K562 (cell line): ENCODE results near the gene RALY. TPM values are rescaled to one million over a fixed set of nuclear protein-coding genes. Genes with fewer than 3 reads are reported as not detected.

Source experiments
- ARID1B ChIP-seq: fragments of 450-650 bp; IDR thresholded peaks from 2 replicates; pipeline ENCODE4 v1.6.1; 2016; ENCODE audit warnings: antibody characterized with exemption, mild to moderate bottlenecking, inconsistent platforms
- CBFA2T2 ChIP-seq: fragments of 450-650 bp; conservative IDR thresholded peaks from 2 replicates; pipeline ENCODE4 v1.6.1; 2017; ENCODE audit warnings: mild to moderate bottlenecking
- FOXJ2 ChIP-seq: fragments of 200-800 bp; sonication (Bioruptor generic); IDR thresholded peaks from 2 replicates; pipeline ENCODE4 v1.6.1; 2016; ENCODE audit warnings: missing genetic modification characterization, missing compliant biosample characterization
- FOXM1 ChIP-seq, 2 experiments: fragments of 450-650 bp in 1 of 2; sonication (generic) in 1 of 2; formaldehyde crosslinking in 1 of 2; IDR thresholded peaks; 2 replicates each; pipeline versions ENCODE4 v1.6.1 to v1.9.0; 2017 to 2022; ENCODE audit warnings: low read depth in 2 of 2, mild to moderate bottlenecking in 2 of 2, missing genetic modification reagents in 1 of 2, moderate library complexity in 1 of 2
- GABPB1 ChIP-seq: sonication (generic); formaldehyde crosslinking; IDR thresholded peaks from 2 replicates; pipeline ENCODE4 v1.8.0; 2022; ENCODE audit warnings: mild to moderate bottlenecking, missing genetic modification reagents
- ILF3 ChIP-seq: fragments of 450-650 bp; IDR thresholded peaks from 2 replicates; pipeline ENCODE4 v1.6.1; 2018; ENCODE audit warnings: antibody characterized with exemption, mild to moderate bottlenecking, moderate library complexity, borderline replicate concordance
- ILK ChIP-seq: fragments of 450-650 bp; IDR thresholded peaks from 2 replicates; pipeline ENCODE4 v1.6.1; 2016; ENCODE audit warnings: missing genetic modification characterization, low read depth, mild to moderate bottlenecking, missing compliant biosample characterization, moderate library complexity, borderline replicate concordance
- IRF1 ChIP-seq: sonication (generic); formaldehyde crosslinking; IDR thresholded peaks from 2 replicates; pipeline ENCODE4 v1.8.0; 2022; ENCODE audit warnings: missing genetic modification reagents, mild to moderate bottlenecking, borderline replicate concordance
- KLF16 ChIP-seq: IDR thresholded peaks from 2 replicates; pipeline ENCODE4 v1.6.1; 2016; ENCODE audit warnings: antibody characterized with exemption
- MEF2D ChIP-seq: conservative IDR thresholded peaks from 2 replicates; pipeline ENCODE4 v1.6.1; 2016; ENCODE audit warnings: low read depth, missing genetic modification characterization, missing compliant biosample characterization
- NCOR1 ChIP-seq: fragments of 450-650 bp; IDR thresholded peaks from 2 replicates; pipeline ENCODE4 v1.6.1; 2016; ENCODE audit warnings: mild to moderate bottlenecking, moderate library complexity
- NRF1 ChIP-seq, 2 experiments: fragments of 450-650 bp; IDR thresholded peaks in 1 of 2; conservative IDR thresholded peaks in 1 of 2; 2 replicates each; pipeline ENCODE4 v1.6.1; 2014; ENCODE audit warnings: mild to moderate bottlenecking in 2 of 2
- PPARD ChIP-seq: fragments of 250-450 bp; sonication (Bioruptor Pico); IDR thresholded peaks from 2 replicates; pipeline ENCODE4 v1.8.0; 2022; ENCODE audit warnings: inconsistent platforms, mild to moderate bottlenecking, moderate library complexity
- RBBP5 ChIP-seq: fragments of 200-600 bp; sonication (generic); IDR thresholded peaks from 2 replicates; pipeline ENCODE4 v1.6.1; 2012; ENCODE audit warnings: borderline replicate concordance, mild to moderate bottlenecking, low read length, control low read depth, inconsistent platforms; ENCODE audit not compliant: insufficient read depth, poor library complexity, severe bottlenecking
- RHOXF2B ChIP-seq: fragments of 250-450 bp; sonication (Bioruptor Pico); conservative IDR thresholded peaks from 2 replicates; pipeline ENCODE4 v1.5.1; 2021
- SMC3 ChIP-seq: conservative IDR thresholded peaks from 2 replicates; pipeline ENCODE4 v1.6.1; 2011; ENCODE audit warnings: low read depth, low read length, improper control_type of control experiment; ENCODE audit not compliant: insufficient read depth
- SREBF2 ChIP-seq: sonication (generic); formaldehyde crosslinking; IDR thresholded peaks from 2 replicates; pipeline ENCODE4 v1.4.0; 2020; ENCODE audit warnings: mild to moderate bottlenecking, missing genetic modification reagents
- SRSF9 ChIP-seq: fragments of 200-400 bp; formaldehyde crosslinking; IDR thresholded peaks from 2 replicates; pipeline ENCODE4 v1.6.1; 2017; ENCODE audit warnings: low read depth, low read length, borderline replicate concordance
- STAT5B ChIP-seq: fragments of 250-450 bp; sonication (Bioruptor Pico); IDR thresholded peaks from 2 replicates; pipeline ENCODE4 v1.8.0; 2021; ENCODE audit warnings: mild to moderate bottlenecking, inconsistent platforms
- TAL1 ChIP-seq: fragments of 450-650 bp; IDR thresholded peaks from 2 replicates; pipeline ENCODE4 v1.6.1; 2016; ENCODE audit warnings: mild to moderate bottlenecking
- U2AF1 ChIP-seq: fragments of 200-400 bp; formaldehyde crosslinking; optimal IDR thresholded peaks from 2 replicates; pipeline ENCODE3; 2017; ENCODE audit warnings: mild to moderate bottlenecking, low read depth, low read length, moderate library complexity
- ZEB2 ChIP-seq: fragments of 450-650 bp; IDR thresholded peaks from 2 replicates; pipeline ENCODE4 v1.6.1; 2016
- ZNF76 ChIP-seq: fragments of 250-450 bp; sonication (Bioruptor Pico); IDR thresholded peaks from 2 replicates; pipeline ENCODE4 v1.4.0; 2020; ENCODE audit warnings: mild to moderate bottlenecking, moderate library complexity, borderline replicate concordance
- polyA plus RNA-seq, 8 experiments: library from polyadenylated mRNA; depleted of rRNA in 4 of 8; stranded (reverse) in 5 of 8; unstranded in 3 of 8; fragments of >200 nt; fragmentation: Nextera tagmentation in 2 of 8; fragmentation: Illumina TruSeq in 1 of 8; extraction: Ambion mirVana in 2 of 8; extraction: Trizol in 1 of 8; gene quantifications; 2 replicates each; pipeline versions ENCODE4 v1.2.1 to v1.2.3, GENCODE V29; 2011 to 2014; ENCODE audit warnings: inconsistent platforms in 1 of 8, missing spikeins in 1 of 8
- total RNA-seq, 7 experiments: library from RNA; depleted of rRNA in 6 of 7; stranded (reverse); fragments of >200 nt in 6 of 7; fragmentation: Illumina TruSeq in 2 of 7; extraction: Trizol in 2 of 7; gene quantifications; 2 replicates each; pipeline versions ENCODE4 v1.2.1 to v1.2.3, GENCODE V29; 2011 to 2021; ENCODE audit warnings: low replicate concordance in 1 of 7
- TF ChIP-seq, protein P1 (sequence below): fragments of 250-450 bp; sonication (Bioruptor Pico); IDR thresholded peaks from 2 replicates; pipeline ENCODE4 v1.4.0; 2020; ENCODE audit warnings: mild to moderate bottlenecking, moderate library complexity
- TF ChIP-seq, protein P2 (sequence below): fragments of 250-450 bp; sonication (Bioruptor Pico); IDR thresholded peaks from 2 replicates; pipeline ENCODE4 v1.8.0; 2021; ENCODE audit warnings: moderate library complexity, mild to moderate bottlenecking, inconsistent platforms

RALY gene
- total and polyA plus RNA-seq, 9 of the 15 experiments (the other 6 are each of a cell fraction or from before 2014, with no cell fraction given), result 0.80 to 207 (median 128) TPM

- TF ChIP-seq, protein P1, sequence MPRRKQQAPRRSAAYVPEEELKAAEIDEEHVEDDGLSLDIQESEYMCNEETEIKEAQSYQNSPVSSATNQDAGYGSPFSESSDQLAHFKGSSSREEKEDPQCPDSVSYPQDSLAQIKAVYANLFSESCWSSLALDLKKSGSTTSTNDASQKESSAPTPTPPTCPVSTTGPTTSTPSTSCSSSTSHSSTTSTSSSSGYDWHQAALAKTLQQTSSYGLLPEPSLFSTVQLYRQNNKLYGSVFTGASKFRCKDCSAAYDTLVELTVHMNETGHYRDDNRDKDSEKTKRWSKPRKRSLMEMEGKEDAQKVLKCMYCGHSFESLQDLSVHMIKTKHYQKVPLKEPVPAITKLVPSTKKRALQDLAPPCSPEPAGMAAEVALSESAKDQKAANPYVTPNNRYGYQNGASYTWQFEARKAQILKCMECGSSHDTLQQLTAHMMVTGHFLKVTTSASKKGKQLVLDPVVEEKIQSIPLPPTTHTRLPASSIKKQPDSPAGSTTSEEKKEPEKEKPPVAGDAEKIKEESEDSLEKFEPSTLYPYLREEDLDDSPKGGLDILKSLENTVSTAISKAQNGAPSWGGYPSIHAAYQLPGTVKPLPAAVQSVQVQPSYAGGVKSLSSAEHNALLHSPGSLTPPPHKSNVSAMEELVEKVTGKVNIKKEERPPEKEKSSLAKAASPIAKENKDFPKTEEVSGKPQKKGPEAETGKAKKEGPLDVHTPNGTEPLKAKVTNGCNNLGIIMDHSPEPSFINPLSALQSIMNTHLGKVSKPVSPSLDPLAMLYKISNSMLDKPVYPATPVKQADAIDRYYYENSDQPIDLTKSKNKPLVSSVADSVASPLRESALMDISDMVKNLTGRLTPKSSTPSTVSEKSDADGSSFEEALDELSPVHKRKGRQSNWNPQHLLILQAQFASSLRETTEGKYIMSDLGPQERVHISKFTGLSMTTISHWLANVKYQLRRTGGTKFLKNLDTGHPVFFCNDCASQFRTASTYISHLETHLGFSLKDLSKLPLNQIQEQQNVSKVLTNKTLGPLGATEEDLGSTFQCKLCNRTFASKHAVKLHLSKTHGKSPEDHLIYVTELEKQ (CRISPR knock-in tag), result no peak
- TF ChIP-seq, protein P2, sequence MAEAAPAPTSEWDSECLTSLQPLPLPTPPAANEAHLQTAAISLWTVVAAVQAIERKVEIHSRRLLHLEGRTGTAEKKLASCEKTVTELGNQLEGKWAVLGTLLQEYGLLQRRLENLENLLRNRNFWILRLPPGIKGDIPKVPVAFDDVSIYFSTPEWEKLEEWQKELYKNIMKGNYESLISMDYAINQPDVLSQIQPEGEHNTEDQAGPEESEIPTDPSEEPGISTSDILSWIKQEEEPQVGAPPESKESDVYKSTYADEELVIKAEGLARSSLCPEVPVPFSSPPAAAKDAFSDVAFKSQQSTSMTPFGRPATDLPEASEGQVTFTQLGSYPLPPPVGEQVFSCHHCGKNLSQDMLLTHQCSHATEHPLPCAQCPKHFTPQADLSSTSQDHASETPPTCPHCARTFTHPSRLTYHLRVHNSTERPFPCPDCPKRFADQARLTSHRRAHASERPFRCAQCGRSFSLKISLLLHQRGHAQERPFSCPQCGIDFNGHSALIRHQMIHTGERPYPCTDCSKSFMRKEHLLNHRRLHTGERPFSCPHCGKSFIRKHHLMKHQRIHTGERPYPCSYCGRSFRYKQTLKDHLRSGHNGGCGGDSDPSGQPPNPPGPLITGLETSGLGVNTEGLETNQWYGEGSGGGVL (CRISPR knock-in tag), result no peak
- no peak for TF ChIP-seq SRSF9
- TF ChIP-seq ZNF76 (CRISPR knock-in tag), result no peak
- no peak for TF ChIP-seq GABPB1
- TF ChIP-seq U2AF1, result no peak
- TF ChIP-seq ILF3, result no peak
- TF ChIP-seq ZEB2, result 0 out of 2 replicates have a peak, but pooled peaks have one; percentile 22
- TF ChIP-seq FOXJ2, result no peak
- TF ChIP-seq STAT5B (CRISPR knock-in tag), result no peak
- no peak for TF ChIP-seq PPARD
- no peak for TF ChIP-seq ILK (tag)
- TF ChIP-seq SREBF2, result no peak
- TF ChIP-seq NCOR1, result peak; percentile 75
- peak; percentile 64; the same call in 1 of the 2 replicates for TF ChIP-seq KLF16
- TF ChIP-seq FOXM1 (IDR thresholded peaks at IDR 0.05; ENCODE audit: low read depth), result 0 out of 2 replicates have a peak, but pooled peaks have one; percentile 17
- TF ChIP-seq FOXM1 (CRISPR knock-in tag; IDR thresholded peaks at IDR 0.05; ENCODE audit: low read depth), result no peak
- no peak for TF ChIP-seq MEF2D (tag)
- TF ChIP-seq CBFA2T2, result peak; percentile 78
- peak; percentile 77 for TF ChIP-seq TAL1
- no peak for TF ChIP-seq NRF1 (conservative IDR thresholded peaks at IDR 0.05 in 1 of 2, IDR thresholded peaks at IDR 0.05 in 1 of 2)
- no peak for TF ChIP-seq RBBP5
- TF ChIP-seq ARID1B, result peak; percentile 82
- no peak for TF ChIP-seq IRF1 (CRISPR knock-in tag)
- no peak for TF ChIP-seq RHOXF2B (CRISPR knock-in tag)
- no peak for TF ChIP-seq SMC3
Measured at GRCh38 chr20:34127792-34128191, 134.1 kb downstream of the RALY start (continued).
